Measurements from ENCODE around the gene GAN.

Gene GAN

GRCh38 chr16:81432937-81433557, 118.3 kb downstream of the GAN start:
- no peak for DNase-seq

DNA sequence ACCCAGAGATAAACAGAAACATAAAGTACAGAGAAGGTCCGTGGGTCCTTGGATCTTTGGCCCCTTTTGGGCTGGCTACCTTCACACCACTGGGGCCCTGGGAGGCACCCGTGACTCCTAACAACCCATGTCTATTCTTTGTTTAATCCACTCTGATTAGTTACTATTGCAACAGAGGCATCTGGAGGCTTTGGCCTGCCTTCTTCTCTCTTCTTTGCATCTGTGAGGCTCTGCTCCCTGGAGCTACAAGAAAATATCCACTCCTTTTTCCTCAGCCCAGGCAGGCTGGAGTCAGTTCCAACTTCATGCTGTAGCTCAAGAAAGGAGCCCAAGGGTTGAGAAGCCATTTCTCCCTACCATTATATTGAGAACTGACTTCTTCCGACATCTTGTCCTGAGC, 120.3 kb downstream of the GAN start:
- no peak for DNase-seq

DNA sequence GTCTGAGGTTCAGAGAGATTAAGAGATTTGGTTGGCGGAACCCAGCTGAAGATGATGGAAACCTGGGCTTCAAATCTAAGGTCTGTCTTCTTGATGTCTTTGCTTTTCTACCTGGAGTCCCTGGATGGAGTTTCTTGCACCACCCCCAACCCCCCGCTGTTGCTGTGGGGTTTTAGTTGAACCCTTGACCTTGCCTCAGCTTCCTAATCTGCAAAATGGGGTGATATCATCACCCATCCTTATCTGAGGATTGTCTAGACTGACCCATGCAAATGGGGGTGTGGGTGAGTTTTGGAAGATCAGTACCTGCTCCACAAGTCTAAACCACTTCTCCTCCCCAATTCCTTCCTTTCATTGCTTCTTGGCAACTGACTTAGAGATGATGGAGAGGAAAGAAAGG, 120.8 kb downstream of the GAN start:
- no peak for DNase-seq

DNA sequence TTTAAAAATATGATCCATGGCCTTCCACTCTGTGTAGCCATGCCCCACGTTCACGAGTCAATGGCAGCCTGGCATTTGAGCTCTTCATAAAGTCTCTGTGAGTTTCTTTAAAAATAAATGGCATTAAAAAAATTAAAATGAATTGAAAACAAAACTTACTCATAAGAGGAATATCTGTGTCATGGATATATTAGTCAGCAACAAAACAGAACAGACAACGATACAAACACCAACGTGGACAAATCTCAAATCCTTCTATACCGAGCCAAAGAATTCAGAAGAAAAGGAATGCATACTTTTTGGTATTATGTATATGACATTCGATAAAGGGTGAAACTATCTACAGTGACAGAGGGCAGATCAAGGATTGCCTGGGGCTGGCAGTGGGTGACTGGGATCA, 121.6 kb downstream of the GAN start:
- DNase-seq = no peak

- no peak for DNase-seq
These were observed 123.1 kb downstream of the GAN start for GRCh38 chr16:81437865-81438264.
